Measurements from ENCODE around the gene MRPL42.

The MRPL42 gene

DNA sequence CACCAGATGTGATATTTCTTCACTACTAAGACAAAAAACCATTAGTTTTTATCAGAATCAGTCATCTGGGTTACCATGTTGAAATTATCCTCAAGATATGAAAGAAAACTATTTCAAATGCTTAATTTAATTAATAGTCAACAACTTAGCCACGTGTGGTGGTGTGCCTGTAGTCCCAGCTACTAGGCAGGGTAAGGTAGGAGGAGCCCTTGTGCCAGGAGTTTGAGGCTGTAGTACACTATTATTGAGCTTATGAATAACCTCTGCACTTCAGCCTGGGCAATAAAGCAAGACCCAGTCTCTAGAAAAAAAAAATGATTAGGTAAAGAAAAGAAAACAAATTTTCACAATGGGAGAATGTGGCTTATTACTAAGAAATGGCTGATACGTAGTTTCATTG is 33.4 kb downstream of the MRPL42 start:
- DNase-seq: no peak

DNA sequence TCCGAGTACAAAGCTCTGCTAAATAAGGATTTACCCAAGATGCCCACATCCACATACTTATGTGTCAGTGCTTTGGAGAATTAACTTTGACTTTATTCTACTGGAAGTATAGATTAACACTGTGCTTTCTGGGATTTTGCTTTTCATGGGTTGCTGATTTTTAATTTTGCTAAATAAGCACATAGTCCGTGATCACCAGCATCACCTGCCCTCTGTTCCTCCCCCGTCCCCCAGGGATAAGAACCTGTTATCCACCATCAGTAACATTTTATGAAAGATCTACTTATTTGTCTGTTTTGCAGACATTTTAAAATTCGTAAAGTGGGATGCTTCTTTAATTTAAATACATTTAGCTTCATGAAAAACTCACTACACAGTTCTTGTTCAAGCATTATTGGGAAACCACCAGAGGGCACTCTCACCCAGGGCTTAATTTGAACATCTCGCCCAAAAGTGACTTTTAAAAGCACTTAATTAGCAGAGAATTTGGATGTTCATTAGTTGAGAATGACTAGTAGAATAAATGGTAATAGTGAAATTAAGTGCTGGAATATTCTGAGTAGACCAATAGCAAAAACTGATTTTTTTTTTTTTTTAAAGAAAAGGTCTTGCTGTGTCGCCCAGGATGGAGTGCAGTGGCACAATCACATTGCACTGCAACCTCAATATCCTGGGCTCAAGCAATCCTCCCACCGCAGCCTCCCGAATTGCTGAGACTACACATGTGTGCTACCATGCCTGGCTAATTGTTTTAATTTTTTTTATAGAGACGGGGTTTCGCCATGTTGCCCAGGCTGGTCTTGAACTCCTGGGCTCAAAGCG is 35.7 kb downstream of the MRPL42 start:
- DNase-seq: peak; percentile 45

DNA sequence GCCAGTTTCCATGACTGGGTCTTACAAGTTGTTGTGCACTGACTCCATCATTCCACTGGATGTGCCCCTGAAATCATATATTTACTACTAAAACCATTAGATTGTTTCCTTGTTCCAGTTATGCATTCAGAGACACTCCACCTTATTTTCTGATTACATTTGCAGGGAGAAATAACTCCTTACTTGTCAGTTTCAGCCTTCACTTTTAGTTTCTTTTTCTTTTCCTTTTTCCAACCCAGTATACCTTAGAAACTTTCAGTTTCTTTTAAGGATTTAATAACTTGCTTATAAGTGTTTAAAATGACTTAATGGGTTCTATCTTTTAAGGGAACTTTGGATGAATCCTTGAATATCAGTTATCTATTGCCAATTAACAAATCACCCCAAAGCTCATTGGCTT is 39.9 kb downstream of the MRPL42 start:
- no peak for DNase-seq

DNA sequence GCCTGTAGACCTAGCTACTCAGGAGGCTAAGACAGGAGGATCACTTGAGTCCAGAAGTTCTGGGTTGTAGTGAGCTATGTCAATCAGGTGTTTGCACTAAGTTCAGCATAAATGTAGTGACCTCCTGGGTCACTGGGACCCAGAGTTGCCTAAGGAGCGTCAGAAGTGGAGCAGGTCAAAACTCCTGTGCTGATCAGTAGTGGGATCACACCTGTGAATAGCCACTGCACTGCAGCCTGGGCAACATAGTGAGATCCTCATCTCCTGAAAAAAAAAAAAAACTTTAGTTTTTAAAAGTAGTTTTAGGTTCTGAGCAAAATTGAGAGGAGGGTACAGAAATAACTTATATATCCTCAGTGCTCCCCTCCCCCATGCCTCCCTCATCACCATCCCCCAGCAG is 42.2 kb downstream of the MRPL42 start:
- DNase-seq: no peak

DNA sequence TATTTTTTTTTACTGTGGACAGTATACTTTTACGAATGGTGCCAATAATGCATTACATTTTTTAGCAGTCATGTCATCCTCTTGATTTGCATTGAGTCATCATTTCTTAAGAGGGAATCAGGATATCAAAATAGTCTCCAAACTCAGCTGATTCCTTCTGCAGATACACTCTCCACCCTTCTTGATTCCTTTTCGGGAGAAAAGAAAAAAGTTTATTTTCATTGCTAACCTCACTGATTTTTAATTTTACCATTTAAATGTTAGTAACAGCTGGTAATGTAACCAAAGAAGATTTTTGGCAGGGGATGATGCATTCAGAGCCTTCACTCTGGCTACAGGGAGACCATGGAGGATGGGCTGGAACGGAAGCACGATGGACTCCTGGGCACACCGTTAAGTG is 47.5 kb downstream of the MRPL42 start:
- DNase-seq: peak; percentile 81

DNA sequence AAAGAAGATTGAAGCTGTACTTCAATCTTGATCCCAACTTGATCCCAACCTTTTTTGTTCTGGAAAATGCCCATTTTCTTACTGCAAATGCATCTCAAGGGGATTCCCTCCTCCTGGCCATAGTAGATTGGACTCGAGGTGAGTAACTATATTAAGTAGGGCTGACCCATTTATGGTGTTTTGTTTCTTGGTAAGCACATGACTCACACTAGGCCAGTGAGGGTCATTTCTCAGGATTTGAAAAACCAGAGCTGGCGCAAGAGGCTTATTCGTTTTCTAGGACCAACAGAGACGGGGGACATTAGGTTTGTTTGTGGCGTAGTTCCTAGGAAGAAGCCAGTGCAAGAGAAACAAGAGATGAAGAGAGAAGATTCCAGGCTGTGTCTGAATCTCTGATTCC is 51.4 kb downstream of the MRPL42 start:
- DNase-seq: peak; percentile 36

DNA sequence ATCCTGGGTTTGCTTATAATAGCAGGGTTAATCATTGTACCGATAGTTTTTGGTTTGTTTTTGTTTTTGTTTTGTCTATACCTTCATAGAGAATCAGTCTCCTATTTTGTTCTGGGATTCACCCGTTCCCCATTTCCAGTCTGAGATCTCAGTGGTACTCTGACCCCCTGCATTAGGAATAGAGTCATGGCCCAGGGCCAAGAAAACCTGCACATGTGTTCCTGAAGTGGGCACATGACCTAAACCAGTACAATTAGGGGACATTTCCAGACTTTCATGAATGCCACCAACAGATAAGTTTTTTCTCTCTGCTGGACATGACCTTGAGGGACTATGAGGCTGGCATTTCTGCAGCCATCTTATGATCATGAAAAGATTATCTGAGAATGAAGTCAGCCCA is 52.5 kb downstream of the MRPL42 start:
- DNase-seq: no peak

DNA sequence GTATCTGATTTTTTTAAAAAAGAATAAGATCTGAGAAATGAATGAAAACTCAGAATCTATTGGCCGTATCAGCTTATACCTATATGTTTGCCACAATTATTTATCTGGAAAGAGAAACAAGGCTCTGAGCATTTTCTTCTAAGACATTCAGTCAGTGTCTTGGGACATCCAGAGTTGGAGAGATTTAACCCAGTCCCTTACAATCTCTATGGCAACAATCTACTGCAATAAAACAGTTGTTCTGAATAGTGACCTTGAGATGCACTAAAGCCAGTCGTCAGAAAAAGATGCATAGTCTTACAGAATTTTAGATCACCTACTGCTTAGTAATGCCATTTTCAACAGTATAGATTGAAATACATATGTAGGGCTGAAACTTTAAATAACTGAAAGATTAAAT is 53.1 kb downstream of the MRPL42 start:
- no peak for DNase-seq

DNA sequence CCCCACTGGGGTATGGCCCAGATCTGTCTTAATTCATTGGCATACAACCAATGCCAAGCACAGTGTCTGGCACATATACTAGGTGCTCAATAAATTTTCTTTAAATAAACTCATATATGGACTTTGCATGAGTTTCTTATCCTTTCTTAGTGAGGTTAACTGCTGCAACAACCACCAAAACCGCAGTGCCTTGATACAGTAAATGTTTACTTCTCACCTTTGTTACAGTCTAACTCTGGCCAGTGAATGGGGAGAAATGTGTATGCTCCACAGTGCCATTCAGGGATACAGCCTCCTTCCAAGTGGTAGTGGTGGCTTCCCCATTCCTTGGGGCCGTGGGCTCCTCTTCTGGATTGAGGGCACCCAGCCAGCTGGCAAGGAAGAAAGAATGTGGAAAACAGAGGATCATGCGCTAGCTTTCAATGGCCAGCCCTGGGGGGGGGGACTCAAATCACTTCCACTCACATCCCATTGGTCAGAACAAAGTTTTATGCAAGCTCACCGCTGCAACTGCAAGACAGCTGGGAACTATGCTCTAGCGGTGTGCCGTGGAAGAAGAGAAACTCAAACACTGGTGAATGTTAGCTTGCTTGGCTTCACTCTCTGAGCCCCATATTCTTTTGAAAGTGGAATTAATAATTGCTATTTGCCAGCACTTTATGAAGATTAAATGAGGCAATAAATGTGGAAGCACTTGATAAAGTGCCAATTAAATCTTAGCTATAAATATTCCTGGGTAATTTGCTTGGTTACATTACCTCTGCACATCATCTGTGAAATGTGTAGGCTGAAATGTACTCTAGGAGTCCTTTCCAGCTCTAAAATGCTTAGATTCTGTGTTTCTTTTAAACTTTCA is 54.1 kb downstream of the MRPL42 start:
- DNase-seq: peak; percentile 9

DNA sequence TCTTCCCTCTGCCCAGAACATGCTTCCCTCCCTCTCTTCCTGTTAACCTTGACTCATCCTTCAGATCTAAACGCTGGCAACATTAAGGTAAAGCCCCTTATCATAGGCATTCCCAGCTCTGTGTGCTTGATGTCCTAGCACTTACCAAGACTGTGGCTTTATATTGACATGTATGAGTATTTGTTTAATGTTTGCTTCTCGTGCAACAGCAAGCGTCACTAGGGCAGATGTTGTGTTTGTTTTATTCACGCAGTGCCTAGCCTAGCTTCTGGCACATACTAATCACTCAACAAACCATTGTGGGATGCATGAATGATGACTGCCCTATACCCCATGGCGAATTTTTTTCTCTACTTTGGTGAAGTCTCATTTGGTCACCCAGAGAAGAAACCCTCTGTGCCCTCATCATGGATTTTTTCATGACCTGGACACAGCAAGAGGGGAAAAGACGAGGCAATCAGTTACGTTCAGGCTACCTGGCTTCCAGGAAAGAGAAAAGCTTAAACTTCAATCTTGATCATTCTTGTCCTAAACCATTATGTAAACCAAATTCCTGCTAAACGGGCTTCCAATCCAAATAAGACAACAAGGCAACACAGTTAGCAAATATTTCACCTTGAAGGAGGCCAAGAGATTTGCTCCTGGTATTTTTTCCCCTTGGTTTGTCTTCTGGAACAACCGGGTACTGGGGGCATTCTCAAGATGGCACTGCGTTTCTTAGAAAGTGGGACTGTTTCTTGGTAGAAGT is 57.2 kb downstream of the MRPL42 start:
- DNase-seq: no peak

DNA sequence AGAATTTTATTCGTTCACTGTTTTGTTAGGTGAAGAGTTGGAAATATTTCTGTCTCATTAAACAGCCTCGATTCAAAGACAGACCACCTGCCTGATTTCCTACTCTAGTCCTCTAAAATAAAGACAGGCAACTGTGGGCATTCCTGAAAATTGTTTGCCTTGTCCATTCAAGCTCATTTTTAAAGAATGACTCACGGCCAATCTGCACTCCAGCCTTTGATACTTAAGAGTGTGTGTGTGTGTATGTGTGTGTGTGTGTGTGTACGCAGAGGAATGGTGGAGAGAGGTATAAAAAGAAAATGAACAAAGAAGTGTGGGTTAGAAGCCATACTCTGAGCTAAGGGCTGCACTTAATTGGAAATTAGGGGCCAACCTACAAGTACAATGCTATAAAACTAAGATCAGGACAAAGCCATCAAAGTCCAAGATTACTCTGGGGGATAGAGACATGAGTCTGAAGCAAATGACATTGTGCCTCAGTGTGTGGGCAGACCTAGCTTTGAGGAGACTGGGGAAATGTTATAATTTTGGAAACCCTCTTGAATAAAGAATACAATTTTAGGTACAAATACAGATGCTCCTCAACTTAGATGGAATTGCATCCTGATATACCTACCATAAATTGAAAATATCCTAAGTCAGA is 59.6 kb downstream of the MRPL42 start:
- DNase-seq: peak; percentile 91

DNA sequence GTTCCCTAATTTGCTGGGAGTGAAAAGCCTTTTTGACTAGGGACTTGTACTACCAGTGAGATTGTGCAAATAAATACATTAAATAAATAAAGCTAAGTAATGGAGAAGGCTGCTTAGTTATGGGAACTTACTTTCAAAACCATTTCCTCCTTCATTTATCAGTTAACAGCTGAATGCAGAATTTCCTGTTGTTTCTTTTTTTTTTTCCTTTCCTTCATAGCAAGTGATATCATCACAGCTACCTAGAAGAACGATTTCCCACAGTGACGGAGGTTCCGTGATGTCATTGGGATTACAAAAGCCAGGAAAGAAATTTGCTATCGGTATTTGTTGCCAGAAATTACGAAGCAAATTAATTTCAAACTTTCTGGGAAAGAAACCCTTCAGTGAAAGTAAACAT is 63.0 kb downstream of the MRPL42 start:
- no peak for DNase-seq

DNA sequence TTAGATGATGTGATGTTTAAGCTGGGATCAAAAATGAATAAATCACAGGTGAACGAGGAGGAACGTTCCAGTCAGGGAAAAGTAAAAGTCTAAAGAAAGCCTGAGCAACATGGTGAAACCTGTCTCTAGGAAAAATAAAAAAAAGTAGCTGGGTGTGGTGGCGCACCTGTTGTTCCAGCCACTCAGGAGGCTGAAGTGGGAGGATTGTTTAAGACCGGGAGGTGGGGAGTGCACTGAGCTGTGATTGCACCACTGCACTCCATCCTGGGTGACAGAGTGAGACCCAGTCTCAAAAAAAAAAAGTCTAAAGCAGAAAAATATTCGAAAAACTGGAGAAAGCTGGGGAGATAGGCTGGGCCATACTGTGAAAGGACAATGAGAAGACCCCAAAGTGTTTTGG is 66.0 kb downstream of the MRPL42 start:
- DNase-seq: no peak

DNA sequence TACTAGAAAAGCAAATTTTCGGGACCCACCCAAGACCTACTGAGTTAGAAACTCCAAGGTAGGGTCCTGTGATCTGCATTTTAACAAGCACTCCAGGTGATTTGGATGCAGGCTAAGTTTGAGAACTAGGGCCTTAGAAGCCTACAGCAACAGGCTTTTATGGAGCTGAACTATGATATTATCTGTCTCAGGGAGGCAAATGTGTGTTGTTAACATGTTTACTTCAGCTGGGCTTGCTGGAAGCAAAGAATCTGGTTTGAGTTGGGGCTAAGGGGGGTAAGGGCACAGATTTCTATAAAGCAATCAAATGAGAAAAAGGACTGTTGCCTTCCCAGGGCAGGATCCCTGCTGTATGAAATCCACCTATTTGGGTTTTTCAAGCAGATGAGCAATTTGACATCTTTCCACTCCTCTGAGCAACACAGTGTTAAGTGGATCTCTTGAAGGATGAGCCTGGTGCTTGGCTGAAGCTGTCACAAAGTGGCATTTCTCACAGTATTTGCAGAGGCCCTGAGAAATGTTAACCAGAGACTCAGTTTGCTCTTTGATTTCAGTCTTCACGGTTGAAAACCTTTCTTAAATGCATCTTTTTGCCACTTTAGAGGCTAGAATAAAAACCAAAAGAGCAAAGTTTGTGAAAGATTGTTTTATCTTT is 68.9 kb downstream of the MRPL42 start:
- no peak for DNase-seq

DNA sequence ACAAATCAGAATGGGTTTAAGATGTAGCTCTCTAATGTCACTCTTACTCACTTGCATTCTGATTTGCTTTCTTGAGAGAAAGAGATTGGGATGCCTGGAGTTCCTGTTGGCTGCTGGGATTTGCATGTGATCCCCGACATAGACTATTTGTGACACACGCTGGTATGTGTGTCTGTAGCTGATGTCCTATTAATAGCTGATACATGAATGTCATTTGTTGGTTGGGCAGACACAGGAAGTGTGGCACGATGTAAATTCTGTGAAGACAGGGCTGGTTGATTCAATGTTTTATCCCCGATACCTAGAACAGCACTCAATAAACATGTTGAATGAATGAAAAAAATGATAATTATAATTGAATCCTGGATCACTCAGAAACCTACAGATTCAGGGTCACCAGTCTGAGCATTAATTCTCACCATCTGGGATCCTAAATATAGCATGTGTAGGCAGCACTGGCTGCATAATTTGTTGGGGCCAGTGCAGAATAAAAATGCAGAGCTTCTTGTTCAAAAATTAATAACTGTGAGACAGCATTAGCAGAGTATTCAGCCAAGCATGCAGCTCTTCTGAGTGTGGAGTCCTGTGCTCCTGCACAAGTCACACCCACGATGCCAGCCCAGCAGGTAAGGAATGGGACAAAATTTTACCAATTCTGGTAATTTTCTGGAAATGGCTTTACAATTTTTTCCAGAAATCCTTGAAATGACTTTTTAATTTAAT is 69.6 kb downstream of the MRPL42 start:
- DNase-seq: peak; percentile 12

DNA sequence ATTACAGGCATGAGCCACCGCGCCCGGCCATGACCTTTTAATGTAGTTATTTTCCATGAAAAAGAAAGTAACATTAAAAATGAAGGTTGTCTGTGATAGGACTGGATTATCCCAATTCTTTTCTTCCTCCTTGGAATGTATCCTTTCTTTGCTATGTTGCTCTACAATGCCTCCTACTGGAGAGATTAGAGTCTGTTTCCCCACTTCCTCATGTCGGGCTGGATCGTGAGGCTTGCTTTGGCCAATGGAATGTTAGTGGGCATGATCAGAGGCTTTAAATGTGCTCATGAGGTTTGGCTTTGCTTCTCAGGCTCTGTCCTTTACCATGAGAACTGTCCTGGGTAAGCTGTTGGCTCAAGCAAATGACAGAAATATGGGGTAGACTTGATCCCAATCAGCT is 70.5 kb downstream of the MRPL42 start:
- no peak for DNase-seq

DNA sequence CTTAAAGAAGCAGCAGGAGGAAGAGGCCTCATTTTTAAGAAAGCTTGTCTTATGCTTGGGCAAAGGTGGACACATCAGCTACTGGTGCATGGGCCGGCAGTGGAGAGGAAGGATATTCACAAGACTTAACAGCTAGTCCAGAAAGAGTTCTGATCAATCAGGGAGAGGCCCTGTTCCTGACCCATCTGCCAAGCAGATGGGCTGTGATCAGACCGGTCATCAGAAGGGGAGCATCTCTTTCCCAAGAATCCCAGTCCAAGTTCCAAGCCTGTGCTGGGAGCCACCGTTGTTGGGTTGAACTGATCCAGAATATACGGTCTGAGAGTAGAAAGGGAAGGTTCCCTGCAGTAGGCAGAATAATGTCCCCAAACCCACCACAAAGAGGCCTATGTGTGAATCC is 72.5 kb downstream of the MRPL42 start:
- DNase-seq: no peak

DNA sequence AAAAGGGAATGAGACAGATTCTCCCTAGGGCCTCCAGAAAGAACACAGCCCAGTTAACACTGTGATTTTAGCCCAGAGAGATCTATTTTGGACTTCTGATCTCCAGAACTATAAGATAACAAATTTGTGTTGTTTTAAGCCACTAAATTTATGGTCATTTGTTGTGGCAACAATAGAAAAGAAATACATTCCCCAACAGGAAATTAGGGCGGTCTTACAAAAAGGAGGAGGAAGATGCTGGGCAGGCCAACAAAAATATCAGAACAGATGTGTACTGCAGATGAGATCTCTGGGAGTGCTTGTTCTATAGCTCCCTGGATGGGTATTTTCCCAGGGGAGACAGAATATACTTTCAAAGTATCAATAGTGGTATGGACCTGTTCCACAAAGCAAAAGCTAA is 73.2 kb downstream of the MRPL42 start:
- no peak for DNase-seq

DNA sequence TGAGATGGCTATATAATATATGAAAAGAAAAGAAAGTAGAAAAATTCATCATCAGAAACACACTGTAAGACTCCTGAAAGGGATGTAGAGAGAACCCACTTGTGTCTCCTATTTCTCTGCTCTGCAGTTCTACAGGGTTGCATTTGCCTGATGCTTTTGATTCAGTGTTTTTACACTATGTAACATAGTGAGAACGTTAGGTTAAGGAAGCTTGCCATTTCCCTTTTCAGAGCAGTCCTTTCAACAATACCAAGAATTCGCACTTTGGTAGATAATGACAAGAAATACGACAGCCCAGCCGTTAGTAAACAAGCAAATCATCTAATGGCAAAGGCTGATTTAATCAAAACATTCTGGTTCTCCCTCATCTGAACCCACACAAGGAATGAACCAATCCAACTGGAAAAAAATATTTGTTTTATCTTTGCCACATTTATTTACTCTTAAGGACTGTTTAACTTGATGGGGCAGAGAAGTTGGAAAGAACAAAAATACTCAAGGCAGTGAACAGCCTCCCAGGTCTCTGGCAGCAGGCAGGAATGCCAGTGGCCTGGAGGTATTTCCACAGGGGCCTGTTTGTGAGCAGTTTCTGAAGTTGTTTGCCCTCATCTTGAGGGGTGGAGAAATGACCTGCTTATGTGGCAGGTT is 74.4 kb downstream of the MRPL42 start:
- no peak for DNase-seq

DNA sequence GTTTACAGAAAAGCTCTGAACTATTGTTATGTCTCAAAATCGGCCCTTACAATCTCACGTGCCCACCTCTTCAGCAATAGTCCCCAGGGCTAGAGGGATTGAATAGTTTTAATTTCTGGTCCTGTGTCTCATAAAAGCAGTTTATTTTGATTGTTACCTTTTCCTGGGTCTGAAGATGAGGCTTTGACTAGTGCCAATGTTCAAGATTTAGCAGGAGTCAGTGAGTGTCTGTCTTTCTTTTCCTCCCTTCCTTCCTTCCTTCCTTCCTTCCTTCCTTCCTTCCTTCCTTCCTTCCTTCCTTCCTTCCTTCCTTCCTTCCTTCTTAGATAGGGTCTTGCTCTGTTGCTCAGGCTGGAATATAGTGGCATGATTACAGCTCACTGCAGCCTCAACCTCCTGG is 80.5 kb downstream of the MRPL42 start:
- no peak for DNase-seq

DNA sequence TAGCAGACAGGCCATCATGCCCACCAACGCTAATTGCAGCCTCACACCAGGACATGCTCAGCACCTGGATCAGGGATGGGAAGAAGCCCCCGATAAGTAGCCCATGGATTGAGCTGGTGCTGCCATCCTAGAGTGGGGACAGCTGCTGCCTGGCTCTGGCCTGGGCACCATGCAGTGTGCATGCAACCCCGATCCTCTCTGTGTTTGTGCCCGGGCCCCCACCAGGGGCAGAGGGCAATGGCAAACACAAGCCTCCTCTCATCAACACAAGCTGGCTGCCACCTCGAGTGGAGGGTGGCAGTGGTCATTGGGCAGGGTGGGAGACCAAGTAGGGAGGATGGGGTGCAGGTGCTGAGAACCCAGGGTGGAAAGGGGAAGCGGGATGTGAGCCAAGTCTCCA is 81.9 kb downstream of the MRPL42 start:
- DNase-seq: no peak
